AG09309 (cell line): ENCODE measurements around the gene CCDC187.
A peak's percentile ranks its signal among the peaks of the same experiment; 100 is the strongest.

Experiments
- DNase-seq: peaks from one replicate; pipeline ENCODE4 v3.0.0-alpha.2; 2010; ENCODE audit warnings: low read depth
- H3K4me3 ChIP-seq: 2 replicates; pipeline ENCODE4 v1.5.1; 2011; ENCODE audit warnings: mild to moderate bottlenecking, low read depth, low read length, moderate library complexity; ENCODE audit not compliant: control insufficient read depth
- TF ChIP-seq, protein P1 (sequence below): IDR thresholded peaks from 2 replicates; pipeline ENCODE4 v1.5.1; 2011; ENCODE audit warnings: mild to moderate bottlenecking, low read depth, low read length, inconsistent platforms; ENCODE audit not compliant: insufficient read depth, control insufficient read depth; ENCODE audit errors: missing control alignments

CCDC187 gene

DNA sequence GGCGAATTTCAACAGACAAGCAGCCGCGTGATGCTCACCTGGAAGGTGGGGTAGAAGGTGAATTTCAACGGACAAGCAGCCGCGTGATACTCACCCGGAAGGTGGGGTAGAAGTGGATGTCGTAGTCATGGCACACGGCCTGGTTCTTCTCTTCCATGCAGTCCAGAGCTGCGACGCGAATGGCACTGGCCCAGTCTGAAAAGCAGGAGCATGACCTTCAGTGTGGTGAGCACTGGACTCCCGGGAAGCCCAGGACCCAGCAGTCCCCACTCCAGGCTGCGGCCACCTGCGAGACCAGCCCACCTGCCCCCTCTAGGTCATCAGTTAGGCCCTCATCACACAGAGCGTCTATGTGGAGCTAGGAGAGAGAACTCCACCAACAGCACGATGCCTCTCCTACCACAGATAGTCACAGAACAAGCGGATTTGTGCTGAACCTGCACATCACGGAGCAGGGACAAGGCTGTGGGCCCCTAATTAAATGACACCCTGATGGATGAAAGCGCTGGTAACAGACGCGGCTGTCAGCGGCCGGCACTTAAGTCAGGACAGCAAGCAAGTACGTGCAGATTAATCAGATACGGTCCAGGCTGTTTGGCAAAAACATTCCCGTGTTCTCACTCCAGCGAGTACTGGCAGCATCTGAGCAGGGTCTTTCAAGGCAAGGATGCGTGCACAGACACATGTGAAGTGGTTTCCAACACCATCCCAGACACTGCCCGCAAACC lies 77.0 kb downstream of the CCDC187 start:
- DNase-seq, result no peak
- no peak overlapping the region for H3K4me3 ChIP-seq
- TF ChIP-seq, protein P1, sequence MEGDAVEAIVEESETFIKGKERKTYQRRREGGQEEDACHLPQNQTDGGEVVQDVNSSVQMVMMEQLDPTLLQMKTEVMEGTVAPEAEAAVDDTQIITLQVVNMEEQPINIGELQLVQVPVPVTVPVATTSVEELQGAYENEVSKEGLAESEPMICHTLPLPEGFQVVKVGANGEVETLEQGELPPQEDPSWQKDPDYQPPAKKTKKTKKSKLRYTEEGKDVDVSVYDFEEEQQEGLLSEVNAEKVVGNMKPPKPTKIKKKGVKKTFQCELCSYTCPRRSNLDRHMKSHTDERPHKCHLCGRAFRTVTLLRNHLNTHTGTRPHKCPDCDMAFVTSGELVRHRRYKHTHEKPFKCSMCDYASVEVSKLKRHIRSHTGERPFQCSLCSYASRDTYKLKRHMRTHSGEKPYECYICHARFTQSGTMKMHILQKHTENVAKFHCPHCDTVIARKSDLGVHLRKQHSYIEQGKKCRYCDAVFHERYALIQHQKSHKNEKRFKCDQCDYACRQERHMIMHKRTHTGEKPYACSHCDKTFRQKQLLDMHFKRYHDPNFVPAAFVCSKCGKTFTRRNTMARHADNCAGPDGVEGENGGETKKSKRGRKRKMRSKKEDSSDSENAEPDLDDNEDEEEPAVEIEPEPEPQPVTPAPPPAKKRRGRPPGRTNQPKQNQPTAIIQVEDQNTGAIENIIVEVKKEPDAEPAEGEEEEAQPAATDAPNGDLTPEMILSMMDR, result no peak

DNA sequence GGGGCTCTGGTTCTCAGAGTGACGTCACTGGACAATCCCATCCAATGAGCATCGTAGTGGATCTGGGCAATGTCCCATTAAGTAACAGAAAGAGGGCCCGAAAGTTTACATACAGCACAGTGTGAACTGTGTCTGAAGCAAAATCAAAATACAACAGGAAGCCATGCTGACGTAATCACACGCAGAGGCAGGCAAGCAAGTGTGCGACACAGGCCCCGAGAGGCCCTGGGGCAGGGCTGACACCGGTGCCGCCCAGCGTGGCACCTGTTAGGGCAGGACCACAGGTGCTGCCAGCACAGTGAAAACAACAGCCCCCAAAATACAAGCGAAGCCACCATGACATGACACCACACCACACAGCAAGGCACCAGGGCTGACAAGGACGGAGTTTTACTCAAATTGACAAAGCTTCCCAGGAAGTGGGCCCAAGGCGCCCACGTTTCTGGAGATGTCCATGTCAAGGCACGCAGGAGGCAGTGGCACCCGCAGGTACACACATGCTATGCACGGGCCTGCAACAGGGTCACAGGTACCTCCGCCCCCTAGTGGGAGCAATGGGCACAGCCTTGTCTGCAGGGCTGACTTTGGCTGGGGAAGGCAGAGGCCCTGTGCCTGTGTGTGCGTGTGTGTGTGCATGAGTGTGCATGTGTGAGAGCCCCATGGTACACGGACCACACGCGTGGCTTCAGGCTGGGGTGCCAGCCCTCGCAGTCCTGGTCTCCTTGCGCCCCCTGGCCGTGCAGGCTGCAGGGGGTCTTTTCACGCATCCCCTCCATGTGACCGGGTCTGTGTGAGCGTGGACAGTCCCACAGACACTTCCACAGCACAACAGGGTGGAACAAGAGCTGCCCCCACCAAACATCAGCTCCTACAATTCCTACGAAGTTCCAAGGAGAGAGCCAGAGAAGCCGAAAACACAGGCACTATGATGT lies 77.9 kb downstream of the CCDC187 start:
- TF ChIP-seq, protein P1, result peak; percentile 89
- DNase-seq, result no peak
- H3K4me3 ChIP-seq, result no peak overlapping the region

DNA sequence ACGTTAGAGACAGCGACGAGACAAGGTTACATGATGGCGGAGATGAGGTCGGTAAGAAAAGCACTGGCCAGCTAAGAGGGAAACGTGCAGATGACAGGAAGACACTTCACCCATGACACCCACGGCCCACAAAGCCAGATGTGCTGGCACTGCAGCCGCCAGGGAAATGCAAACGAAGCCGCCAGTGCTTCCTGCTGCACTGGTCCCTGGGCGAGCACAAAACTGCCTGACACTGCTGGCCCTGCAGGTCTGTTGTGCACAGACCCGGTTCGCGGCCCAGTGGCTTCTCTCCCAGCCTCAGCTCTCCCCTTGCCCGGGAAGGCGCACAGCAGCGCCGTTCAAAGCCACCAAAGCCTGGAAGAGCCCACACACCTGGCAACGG lies 78.5 kb downstream of the CCDC187 start:
- DNase-seq, result no peak
- TF ChIP-seq, protein P1, result no peak
- no peak overlapping the region for H3K4me3 ChIP-seq

DNA sequence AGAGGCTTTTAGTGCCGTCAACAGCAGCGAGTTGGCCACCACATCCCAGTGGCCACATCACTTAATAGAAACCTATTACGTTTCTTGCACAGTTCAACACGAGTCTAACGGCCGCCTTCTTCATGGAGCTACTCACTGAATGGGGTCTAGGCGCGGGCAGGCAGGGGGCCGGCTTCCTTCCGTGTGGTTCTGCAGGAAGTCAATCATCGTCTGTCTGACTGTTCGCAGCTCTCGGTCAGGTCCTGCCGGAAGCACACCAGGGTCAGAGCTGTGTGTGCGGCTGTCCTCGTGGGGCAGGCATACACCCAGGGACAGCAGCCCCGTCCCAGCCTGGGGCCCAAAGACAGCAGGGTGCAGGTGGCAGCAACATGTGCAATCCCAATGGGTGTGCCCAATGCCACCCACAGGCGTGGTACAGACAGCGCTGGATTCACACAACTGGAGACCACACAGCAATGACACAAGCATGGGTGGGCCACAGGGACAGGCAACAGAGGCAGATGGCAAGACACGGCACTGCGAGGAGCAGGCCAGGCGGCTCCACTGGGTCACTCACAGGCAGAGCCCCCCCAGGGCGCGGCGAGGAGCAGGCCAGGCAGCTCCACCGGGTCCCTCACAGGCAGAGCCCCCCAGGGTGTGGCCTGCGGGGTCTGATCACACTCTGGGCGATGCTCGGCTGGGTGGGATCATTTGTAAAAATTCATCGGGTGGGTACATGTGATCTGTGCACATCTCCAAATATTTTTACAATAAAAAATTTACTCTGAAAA lies 79.8 kb downstream of the CCDC187 start:
- no peak overlapping the region for H3K4me3 ChIP-seq
- no peak for DNase-seq
- TF ChIP-seq, protein P1, result no peak

DNA sequence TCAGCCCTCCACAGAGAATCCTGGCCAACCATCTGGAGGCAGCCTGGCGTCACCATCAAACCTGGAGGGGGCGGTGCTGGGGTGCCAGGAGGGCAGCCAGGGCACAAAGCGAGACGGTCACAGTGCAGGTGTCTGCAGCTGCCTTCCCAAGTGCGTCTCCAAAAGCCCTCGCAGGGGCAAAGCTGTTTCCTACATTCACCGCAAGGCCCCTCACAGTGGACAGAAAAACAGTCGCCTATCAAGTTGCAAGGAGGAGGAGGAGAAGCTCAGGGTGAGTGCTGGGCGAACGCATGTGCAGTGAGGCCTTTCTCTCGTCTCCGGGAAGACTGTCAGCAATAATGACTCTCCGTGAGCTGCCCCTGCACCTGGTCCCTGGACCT lies 81.0 kb downstream of the CCDC187 start:
- DNase-seq, result no peak
- no peak overlapping the region for H3K4me3 ChIP-seq
- TF ChIP-seq, protein P1, result no peak

DNA sequence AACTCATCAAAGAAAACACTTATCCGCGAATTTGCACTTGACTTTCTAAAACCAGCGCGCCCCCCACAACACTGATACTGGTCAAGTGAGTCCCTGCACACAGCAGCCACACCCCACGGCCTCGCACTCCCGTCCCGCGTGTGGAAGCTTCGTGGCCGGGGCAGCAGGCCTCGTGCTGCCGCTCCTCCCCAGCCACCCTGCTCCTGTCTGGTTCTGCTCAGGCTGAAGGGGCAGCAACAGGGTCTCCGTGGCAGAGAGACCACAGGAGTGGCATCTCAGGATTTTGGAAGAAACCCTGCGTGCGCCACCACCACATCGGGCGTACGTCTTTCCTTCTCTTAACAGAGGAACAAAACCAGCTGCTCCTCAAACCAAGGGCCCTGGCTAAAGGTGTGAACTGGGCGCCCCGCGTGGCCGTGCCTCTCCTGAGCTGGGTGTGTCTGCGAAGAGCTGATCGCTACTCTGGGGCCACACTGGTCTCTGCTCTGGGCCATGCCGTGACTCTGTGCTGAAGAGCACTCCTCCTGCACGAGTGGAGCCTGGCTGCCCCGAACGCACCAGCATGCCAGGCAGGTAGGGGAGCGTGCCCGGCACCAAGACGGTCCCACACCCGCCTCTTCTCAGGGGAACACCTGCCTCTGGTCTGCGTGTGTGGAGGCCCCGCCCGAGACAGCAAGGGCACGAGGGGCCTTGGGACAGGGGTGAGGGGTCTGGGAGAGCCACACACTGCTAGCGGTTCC lies 81.6 kb downstream of the CCDC187 start:
- no peak overlapping the region for H3K4me3 ChIP-seq
- TF ChIP-seq, protein P1, result no peak
- no peak for DNase-seq
